Kidney (tissue), 14 donors: ENCODE measurements around the gene ZNF512. TPM values are rescaled to one million over a fixed set of nuclear protein-coding genes. Genes with fewer than 3 reads are reported as not detected.
"Not testable (repeated sequence)": the region's sequence is repeated elsewhere in the genome, so short reads cannot be mapped to it uniquely, and the experiment has no call there.

Experiments used
- DNase-seq, 5 donors: peaks; one replicate each; pipeline ENCODE4 v3.0.0-alpha.2; 2013 to 2020
- FAIRE-seq: peaks from 2 replicates; lab custom pipeline; 2012; peaks lifted over from hg19 to GRCh38; lab: Jason Lieb, UNC
- H3K27ac ChIP-seq, 2 donors: one replicate each; pipeline ENCODE4 v1.7.0; 2013; ENCODE audit warnings: low read depth in 2 of 2, low read length in 2 of 2, inconsistent platforms in 1 of 2
- H3K27me3 ChIP-seq: one replicate; pipeline ENCODE4 v1.7.1; 2013; ENCODE audit warnings: low read length, inconsistent platforms; ENCODE audit not compliant: control insufficient read depth, insufficient read depth
- H3K36me3 ChIP-seq, 3 donors: one replicate each; pipeline versions ENCODE4 v1.7.0 to v1.7.1; 2013; ENCODE audit warnings: low read length in 3 of 3, control low read depth in 1 of 3, inconsistent platforms in 1 of 3; ENCODE audit not compliant: insufficient read depth in 3 of 3, control insufficient read depth in 2 of 3
- H3K4me1 ChIP-seq, 3 donors: one replicate each; pipeline versions ENCODE4 v1.7.0 to v1.7.1; 2013; ENCODE audit warnings: low read length in 3 of 3, inconsistent platforms in 1 of 3, low read depth in 1 of 3; ENCODE audit not compliant: control insufficient read depth in 2 of 3, insufficient read depth in 2 of 3
- H3K4me3 ChIP-seq, 3 donors: one replicate each; pipeline versions ENCODE4 v1.7.0 to v1.8.1; 2013; ENCODE audit warnings: low read length in 3 of 3, control low read depth in 1 of 3, inconsistent platforms in 1 of 3
- H3K9ac ChIP-seq, 3 donors: one replicate each; pipeline versions ENCODE4 v1.7.0 to v1.7.1; 2013; ENCODE audit warnings: low read length in 3 of 3, control low read depth in 1 of 3, inconsistent platforms in 1 of 3
- H3K9me3 ChIP-seq, 3 donors: one replicate each; pipeline versions ENCODE4 v1.7.0 to v1.7.1; 2013; ENCODE audit warnings: low read length in 3 of 3, control low read depth in 1 of 3, inconsistent platforms in 1 of 3; ENCODE audit not compliant: control insufficient read depth in 2 of 3, insufficient read depth in 1 of 3
- CTCF ChIP-seq: IDR thresholded peaks from 3 replicates; pipeline ENCODE4 v1.5.1; 2012; ENCODE audit warnings: mild to moderate bottlenecking, moderate library complexity, borderline replicate concordance; ENCODE audit not compliant: insufficient read depth; ENCODE audit errors: extremely low read depth
- intact Hi-C: fragments of 100-400 bp; cut with DNase I; formaldehyde crosslinking; loops from one replicate; pipeline ENCODE4 v1.11.1; 2022
- polyA plus RNA-seq: library from polyadenylated mRNA; stranded (reverse); fragments of 350-450 nt; fragmentation: Illumina TruSeq; extraction: RNeasy Lipid Tissue Mini Kit (QIAGEN cat#74804); gene quantifications from one replicate; pipeline ENCODE4 v1.2.3, GENCODE V29; 2014; ENCODE audit warnings: low read depth, low replicate concordance; ENCODE audit not compliant: insufficient read depth
- total RNA-seq: library from RNA; stranded (reverse); fragmentation: NEBNext Ultra II Directional; extraction: Animal tissue kit (Norgen Biotek cat#: 25700); gene quantifications from one replicate; pipeline ENCODE4 v1.2.1, GENCODE V29; 2021
- donor health status: control.
- donor health status: control.
- donor health status: control.
- donor health status: control.
- donor health status: control.
- donor health status: DM: yes; HTN: yes; CAD: no.
- donor health status: Normal renal cell carcinoma (clear cell type).

The ZNF512 gene
- total and polyA plus RNA-seq, 2 donors from 2014 or later = 15.1 to 40.6 TPM

- Histone ChIP-seq H3K27ac (peak overlapping the region; percentile 79 to 83), H3K4me3 (peak overlapping the region; percentile 88 to 97 (median 91)), H3K9ac (peak overlapping the region; percentile 86 to 97 (median 86)), H3K4me1 (peaks cover 0 to 10% (median 0%) of the 10 kb centered on the region in 3 donors), H3K27me3 (no peaks in the 10 kb centered on the region), H3K36me3 (peaks cover 6 to 21% (median 13%) of the 10 kb centered on the region in 3 donors), H3K9me3 (no peaks in the 10 kb centered on the region)
- TF ChIP-seq CTCF = no peak
- intact Hi-C loops = no loop called here
- FAIRE-seq = no peak
- DNase-seq = peak in 2 of 5 donors; percentile 35 to 42
These were observed 45.3 kb downstream of the ZNF512 start for GRCh38 chr2:27627963-27628766.

- H3K36me3 ChIP-seq = peaks cover 6 to 16% (median 7%) of the 10 kb centered on the region in 3 donors
- H3K27me3 ChIP-seq = no peaks in the 10 kb centered on the region
- DNase-seq (peak; percentile 86 to 96 (median 92)), FAIRE-seq (no peak)
- peak within 1 kb of the TSS; percentile 79 to 83 for H3K27ac ChIP-seq
- H3K9me3 ChIP-seq = no peaks in the 10 kb centered on the region
- H3K4me3 ChIP-seq = peak within 1 kb of the TSS; percentile 88 to 97 (median 91)
- TF ChIP-seq CTCF = no peak
- intact Hi-C loops = no loop called here
- H3K4me1 ChIP-seq = peaks cover 0 to 10% (median 0%) of the 10 kb centered on the region in 3 donors
- H3K9ac ChIP-seq = peak within 1 kb of the TSS; percentile 86 to 97 (median 86)
These were observed 46.2 kb downstream of the ZNF512 start, which contains the start of the genes CCDC121 and GPN1 for GRCh38 chr2:27628767-27629709. TSS of gene CCDC121 (minus strand) at chr2:27629012. CDS start at chr2:27627799, 1,213 bp downstream. TSS of gene GPN1 (plus strand) at chr2:27629050. CDS start at chr2:27629059, 9 bp downstream.

GRCh38 chr2:27630257-27630656, 47.4 kb downstream of the ZNF512 start:
- H3K27me3 ChIP-seq, H3K9ac ChIP-seq, H3K9me3 ChIP-seq, H3K4me3 ChIP-seq, DNase-seq, H3K27ac ChIP-seq, FAIRE-seq, intact Hi-C loops: not testable (repeated sequence)
- H3K36me3 ChIP-seq = peaks cover 12 to 27% (median 14%) of the 10 kb centered on the region in 3 donors
- H3K4me1 ChIP-seq = peaks cover 0 to 10% (median 0%) of the 10 kb centered on the region in 3 donors
